GM12875 (cell line): ENCODE measurements around the gene ROBO1.
"Not testable (repeated sequence)": the region's sequence is repeated elsewhere in the genome, so short reads cannot be mapped to it uniquely, and the experiment has no call there.

ENCODE experiments used
- H3K4me3 ChIP-seq: one replicate; pipeline ENCODE4 v1.5.1; 2011; ENCODE audit warnings: low read depth, low read length, control low read depth
- CTCF ChIP-seq: IDR thresholded peaks from 2 replicates; pipeline ENCODE4 v1.5.1; 2011; ENCODE audit warnings: low read depth, mild to moderate bottlenecking, control low read depth, inconsistent platforms, low read length, moderate library complexity, borderline replicate concordance; ENCODE audit not compliant: insufficient read depth

ROBO1 gene

GRCh38 chr3:79341961-79342360 lies 425.8 kb downstream of the ROBO1 start:
- TF ChIP-seq CTCF = no peak
- no peak overlapping the region for H3K4me3 ChIP-seq

- H3K4me3 ChIP-seq = no peak overlapping the region
- TF ChIP-seq CTCF = no peak
Observed at GRCh38 chr3:79339846-79340245, 428.0 kb downstream of the ROBO1 start.

- TF ChIP-seq CTCF = no peak
- no peak overlapping the region for H3K4me3 ChIP-seq
Observed at GRCh38 chr3:79337798-79338197, 430.0 kb downstream of the ROBO1 start.

- TF ChIP-seq CTCF = no peak
- H3K4me3 ChIP-seq = no peak overlapping the region
Observed at GRCh38 chr3:79329154-79329553, 438.6 kb downstream of the ROBO1 start.

- H3K4me3 ChIP-seq = no peak overlapping the region
- no peak for TF ChIP-seq CTCF
Observed at GRCh38 chr3:79326642-79327041, 441.2 kb downstream of the ROBO1 start.

GRCh38 chr3:79325833-79326383 lies 441.9 kb downstream of the ROBO1 start:
- not testable (repeated sequence) for H3K4me3 ChIP-seq

GRCh38 chr3:79317551-79318518 lies 450.0 kb downstream of the ROBO1 start:
- TF ChIP-seq CTCF = no peak
- H3K4me3 ChIP-seq = no peak overlapping the region
